Measurements from ENCODE around the gene MYCBP.

DNA sequence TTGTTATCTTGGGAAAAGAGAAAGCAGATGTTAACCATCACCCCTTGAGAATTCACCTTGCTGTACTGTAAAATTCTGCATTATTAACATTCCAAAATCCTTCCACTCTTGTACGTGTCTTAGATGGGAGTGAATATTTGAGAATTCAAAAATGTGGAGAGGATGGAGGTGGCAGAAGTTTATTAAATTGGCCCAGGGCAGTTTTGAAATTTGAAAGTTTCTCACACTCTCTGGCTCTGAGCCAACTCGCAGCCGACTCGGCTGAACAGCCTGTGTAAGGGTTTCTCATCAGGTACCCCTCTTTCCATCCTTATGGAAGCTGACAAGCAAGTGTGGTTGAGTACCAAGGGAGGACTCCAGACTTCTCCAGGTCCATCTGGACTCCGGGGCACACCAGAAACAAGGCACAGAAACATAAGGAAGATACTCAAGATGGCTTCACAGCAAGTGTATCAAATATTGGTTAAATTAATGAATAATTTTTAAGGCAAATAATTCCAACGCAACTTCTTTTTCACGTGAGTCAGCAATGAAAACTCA lies 58.6 kb downstream of the MYCBP start:
- TF ChIP-seq POLR2A (IDR thresholded peaks at IDR 0.05), result no peak
- TF ChIP-seq, protein P1, sequence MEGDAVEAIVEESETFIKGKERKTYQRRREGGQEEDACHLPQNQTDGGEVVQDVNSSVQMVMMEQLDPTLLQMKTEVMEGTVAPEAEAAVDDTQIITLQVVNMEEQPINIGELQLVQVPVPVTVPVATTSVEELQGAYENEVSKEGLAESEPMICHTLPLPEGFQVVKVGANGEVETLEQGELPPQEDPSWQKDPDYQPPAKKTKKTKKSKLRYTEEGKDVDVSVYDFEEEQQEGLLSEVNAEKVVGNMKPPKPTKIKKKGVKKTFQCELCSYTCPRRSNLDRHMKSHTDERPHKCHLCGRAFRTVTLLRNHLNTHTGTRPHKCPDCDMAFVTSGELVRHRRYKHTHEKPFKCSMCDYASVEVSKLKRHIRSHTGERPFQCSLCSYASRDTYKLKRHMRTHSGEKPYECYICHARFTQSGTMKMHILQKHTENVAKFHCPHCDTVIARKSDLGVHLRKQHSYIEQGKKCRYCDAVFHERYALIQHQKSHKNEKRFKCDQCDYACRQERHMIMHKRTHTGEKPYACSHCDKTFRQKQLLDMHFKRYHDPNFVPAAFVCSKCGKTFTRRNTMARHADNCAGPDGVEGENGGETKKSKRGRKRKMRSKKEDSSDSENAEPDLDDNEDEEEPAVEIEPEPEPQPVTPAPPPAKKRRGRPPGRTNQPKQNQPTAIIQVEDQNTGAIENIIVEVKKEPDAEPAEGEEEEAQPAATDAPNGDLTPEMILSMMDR (IDR thresholded peaks at IDR 0.05), result no peak
- TF ChIP-seq POLR2AphosphoS5 (IDR thresholded peaks at IDR 0.05; ENCODE audit: insufficient read depth in 1 of 2, low read depth in 1 of 2), result no peak

Measured in vagina (tissue), 2 donors.